GM10266 (cell line): ENCODE data around the gene AP3S2.

Source experiments
- DNase-seq: peaks from one replicate; pipeline ENCODE4 v3.0.0; 2012; ENCODE audit errors: extremely low spot score
- CTCF ChIP-seq: IDR thresholded peaks from 2 replicates; pipeline ENCODE4 v1.5.1; 2012; ENCODE audit warnings: mild to moderate bottlenecking, low read depth; ENCODE audit not compliant: control insufficient read depth, insufficient read depth; ENCODE audit errors: missing control alignments

Gene AP3S2

GRCh38 chr15:89900849-89901248, 7.1 kb upstream of the AP3S2 start:
- no peak for TF ChIP-seq CTCF
- no peak for DNase-seq

- no peak for TF ChIP-seq CTCF
- no peak for DNase-seq
Measured at GRCh38 chr15:89899951-89900567, 6.3 kb upstream of the AP3S2 start.

GRCh38 chr15:89899295-89899945, 5.6 kb upstream of the AP3S2 start:
- DNase-seq: no peak
- no peak for TF ChIP-seq CTCF

DNA sequence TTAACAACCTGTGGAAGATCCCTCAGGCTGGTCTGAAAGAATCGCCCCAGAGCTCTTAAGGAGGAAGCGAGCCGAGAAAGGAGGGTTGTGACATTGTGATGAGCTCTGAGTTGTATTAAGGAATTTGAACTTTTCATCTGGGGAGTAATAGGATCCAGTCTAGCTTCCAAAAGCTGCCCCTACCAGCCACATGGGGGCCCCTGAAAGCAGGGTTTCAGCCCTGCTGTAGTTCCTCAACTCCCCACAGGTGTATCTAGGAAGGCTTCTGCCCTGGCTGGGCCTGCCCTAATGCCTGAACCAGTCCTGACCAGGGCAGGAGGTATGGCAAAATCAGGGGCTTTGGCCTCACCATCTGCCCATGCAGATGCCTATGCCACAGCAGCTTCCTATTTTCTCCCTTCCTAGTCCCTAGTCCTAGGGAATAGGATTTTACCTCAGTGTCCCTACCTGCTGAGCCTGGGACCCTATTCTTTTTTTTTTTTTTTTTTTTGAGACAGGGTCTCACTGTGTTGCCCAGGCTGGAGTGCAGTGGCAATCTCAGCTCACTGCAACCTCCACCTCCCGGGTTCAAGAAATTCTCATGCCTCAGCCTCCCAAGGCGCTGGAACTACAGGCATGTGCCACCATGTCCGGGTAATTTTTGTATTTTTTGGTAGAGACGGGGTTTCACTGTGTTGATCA, 5.0 kb upstream of the AP3S2 start:
- peak; percentile 54 for TF ChIP-seq CTCF
- DNase-seq: peak; percentile 68

DNA sequence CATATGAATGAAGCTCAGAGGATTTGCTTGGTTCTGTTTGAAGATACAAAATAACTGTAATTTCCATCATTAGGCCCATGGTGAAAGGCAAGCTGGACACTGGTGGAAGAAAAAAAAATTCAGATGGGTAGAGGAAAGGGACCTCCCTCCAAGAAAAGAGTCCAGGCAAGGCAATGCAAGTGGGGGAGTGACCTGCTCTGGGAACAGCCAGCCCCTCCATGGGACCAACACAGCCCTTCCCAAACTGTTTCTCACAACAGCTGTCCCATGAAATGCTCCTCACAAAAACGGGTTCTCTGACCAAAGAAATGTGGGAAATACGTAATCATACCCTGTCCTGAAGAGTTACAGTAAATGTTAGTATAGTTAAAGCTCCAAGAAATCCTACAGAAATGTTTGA, 4.4 kb upstream of the AP3S2 start:
- no peak for TF ChIP-seq CTCF
- no peak for DNase-seq

GRCh38 chr15:89893027-89893426, 767 bp downstream of the AP3S2 start:
- no peak for DNase-seq
- TF ChIP-seq CTCF: no peak
